Left renal cortex interstitium (tissue), 4 donors: ENCODE results near the gene UBLCP1. TPM values are rescaled to one million over a fixed set of nuclear protein-coding genes. Genes with fewer than 3 reads are reported as not detected.
"Not testable (repeated sequence)": the region's sequence is repeated elsewhere in the genome, so short reads cannot be mapped to it uniquely, and the experiment has no call there.

ENCODE experiments used
- DNase-seq, 4 donors: peaks; one replicate each; pipeline ENCODE4 v3.0.0-alpha.2; 2013; ENCODE audit warnings: low read depth in 4 of 4, low spot score in 2 of 4, missing footprints in 1 of 4
- polyA plus RNA-seq, 4 donors: library from polyadenylated mRNA; unstranded; fragments of 120-200 nt; gene quantifications; one replicate each; pipeline ENCODE4 v1.2.1, GENCODE V29; 2013; ENCODE audit not compliant: insufficient read length in 4 of 4

UBLCP1 gene
- polyA plus RNA-seq, 4 donors = 37.7 to 51.3 (median 42.7) TPM

- no peak for DNase-seq
Observed at GRCh38 chr5:159249158-159249557, 13.9 kb upstream of the UBLCP1 start.

- DNase-seq = no peak
Observed at GRCh38 chr5:159252195-159252594, 10.9 kb upstream of the UBLCP1 start.

- DNase-seq = no peak
Observed at GRCh38 chr5:159257007-159257406, 6.1 kb upstream of the UBLCP1 start.

- no peak for DNase-seq
Observed at GRCh38 chr5:159257629-159258283, 5.3 kb upstream of the UBLCP1 start.

GRCh38 chr5:159258361-159258760 is 4.7 kb upstream of the UBLCP1 start:
- no peak for DNase-seq

- DNase-seq = not testable (repeated sequence)
Observed at GRCh38 chr5:159260212-159260611, 2.9 kb upstream of the UBLCP1 start.

GRCh38 chr5:159262472-159262858 is 625 bp upstream of the UBLCP1 start:
- DNase-seq = no peak

- DNase-seq = no peak
Observed at GRCh38 chr5:159263569-159263905, 447 bp downstream of the UBLCP1 start.

GRCh38 chr5:159266764-159267163 is 3.7 kb downstream of the UBLCP1 start:
- DNase-seq = not testable (repeated sequence)

- no peak for DNase-seq
Observed at GRCh38 chr5:159269723-159270122, 6.6 kb downstream of the UBLCP1 start.

- DNase-seq = no peak
Observed at GRCh38 chr5:159273923-159274322, 10.8 kb downstream of the UBLCP1 start.

- no peak for DNase-seq
Observed at GRCh38 chr5:159274676-159275075, 11.6 kb downstream of the UBLCP1 start.

GRCh38 chr5:159286420-159287035 is 23.4 kb downstream of the UBLCP1 start:
- DNase-seq = no peak

- no peak for DNase-seq
Observed at GRCh38 chr5:159290741-159291140, 27.7 kb downstream of the UBLCP1 start.

- DNase-seq = no peak
Observed at GRCh38 chr5:159294921-159295320, 31.8 kb downstream of the UBLCP1 start.

GRCh38 chr5:159297300-159297699 is 34.2 kb downstream of the UBLCP1 start:
- not testable (repeated sequence) for DNase-seq

GRCh38 chr5:159301466-159301865 is 38.4 kb downstream of the UBLCP1 start:
- no peak for DNase-seq

- DNase-seq = not testable (repeated sequence)
Observed at GRCh38 chr5:159301929-159302860, 39.1 kb downstream of the UBLCP1 start.

GRCh38 chr5:159303286-159303685 is 40.2 kb downstream of the UBLCP1 start:
- DNase-seq = no peak

GRCh38 chr5:159304961-159305595 is 42.0 kb downstream of the UBLCP1 start:
- DNase-seq = no peak
